GM19395 (cell line): ENCODE data around the gene PIP5KL1.

ENCODE experiments used
- ATAC-seq: cut with Tn5 transposase; IDR thresholded peaks from one replicate; pipeline ENCODE4 v1.9.1; 2021; ENCODE audit warnings: mild to moderate bottlenecking, moderate library complexity; ENCODE audit not compliant: unreplicated experiment

Gene PIP5KL1

DNA sequence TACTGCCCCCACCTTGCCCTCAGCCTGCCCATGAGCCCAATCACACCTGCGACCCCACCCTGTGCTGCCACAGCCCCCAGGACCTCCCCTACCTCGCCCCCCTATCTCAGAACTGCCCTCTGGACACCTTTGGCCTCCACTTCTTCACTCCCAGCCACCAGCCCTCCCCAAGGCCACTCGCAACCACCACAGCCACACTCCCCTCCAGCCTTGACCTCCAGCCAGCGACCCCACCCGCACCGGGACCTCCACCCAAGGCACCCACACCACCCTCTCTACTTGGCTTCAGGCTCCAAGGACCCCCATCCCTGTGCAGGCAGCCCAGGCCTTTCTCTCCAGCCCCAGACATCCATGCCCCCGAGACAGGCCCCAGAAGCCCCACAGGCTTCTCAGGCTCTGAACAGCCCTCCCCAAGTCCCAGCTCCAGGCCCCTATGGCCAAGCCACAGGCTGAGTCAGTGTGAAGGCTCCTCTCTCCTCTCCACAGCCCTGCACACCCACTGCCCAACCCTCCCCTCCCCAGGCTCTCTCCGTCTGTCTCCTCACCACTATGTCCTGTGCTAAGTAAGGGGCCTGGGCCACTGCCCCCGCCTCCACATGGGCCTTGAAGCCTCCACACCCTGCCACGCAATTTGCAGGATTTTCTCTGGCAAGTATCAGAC, 55.1 kb downstream of the PIP5KL1 start:
- no peak for ATAC-seq

DNA sequence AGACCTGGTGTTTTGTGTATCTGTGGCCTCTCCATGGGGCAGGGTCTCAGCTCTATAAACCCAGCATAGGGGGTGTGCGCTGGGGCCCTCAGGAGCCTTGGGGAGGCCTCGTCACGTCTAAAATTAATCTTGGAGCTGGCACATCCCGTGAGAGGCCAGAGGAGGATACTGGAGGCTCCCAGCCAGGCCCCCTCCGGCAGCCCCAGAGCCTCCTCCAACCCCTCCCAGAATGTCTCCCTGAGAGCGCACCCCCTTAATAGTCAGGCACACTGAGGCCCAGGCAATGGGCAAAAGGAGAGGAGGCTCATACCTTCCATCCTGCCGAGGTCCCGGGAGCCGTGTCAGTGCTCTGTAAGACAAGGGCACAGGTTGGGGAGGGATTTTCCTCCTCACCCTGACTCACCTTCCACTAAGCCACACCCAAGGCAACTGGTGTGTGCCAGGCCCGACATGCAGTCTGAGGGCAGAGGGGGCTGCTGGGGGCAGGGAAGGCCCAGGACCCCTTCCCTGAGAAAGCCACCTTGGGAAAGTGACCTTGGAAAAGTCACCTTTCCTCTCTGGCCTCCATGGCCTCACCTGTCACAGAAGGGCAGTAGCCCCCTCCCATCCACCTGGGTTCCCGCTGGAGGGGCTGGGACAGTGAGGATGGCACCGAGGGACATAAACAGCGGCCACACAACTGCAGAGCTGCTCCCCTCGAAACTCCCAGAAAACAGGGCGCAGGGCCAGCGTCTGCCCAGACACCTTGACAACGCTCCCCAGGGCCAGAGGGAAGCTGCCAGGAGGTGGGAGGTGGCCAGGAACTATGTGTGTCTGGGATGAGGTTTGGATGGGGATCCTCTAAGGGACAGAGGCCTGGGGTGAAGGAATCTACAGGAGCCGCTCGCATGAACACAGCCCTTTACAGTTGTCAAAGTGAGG, 56.0 kb downstream of the PIP5KL1 start:
- no peak for ATAC-seq

DNA sequence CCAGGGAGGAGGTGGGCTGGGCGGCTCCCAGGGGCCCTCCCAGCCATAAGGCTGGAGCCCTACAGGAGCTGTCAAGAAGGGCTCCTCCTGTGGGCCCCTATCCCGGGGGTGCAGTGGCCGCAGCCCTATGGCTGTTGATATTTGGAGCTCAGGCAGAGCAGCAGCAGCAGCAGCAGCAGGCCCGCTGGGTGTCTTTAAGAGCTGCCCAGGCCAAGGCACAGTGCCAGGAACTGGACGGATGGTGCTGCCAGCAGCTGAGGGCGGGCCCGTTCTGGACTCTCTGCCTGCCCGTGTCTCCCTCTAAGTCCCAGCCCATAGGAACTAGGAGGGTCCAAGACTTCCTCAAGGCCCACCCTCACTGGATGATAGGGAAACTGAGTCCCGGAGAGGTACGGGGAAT, 56.7 kb downstream of the PIP5KL1 start:
- ATAC-seq, result no peak

DNA sequence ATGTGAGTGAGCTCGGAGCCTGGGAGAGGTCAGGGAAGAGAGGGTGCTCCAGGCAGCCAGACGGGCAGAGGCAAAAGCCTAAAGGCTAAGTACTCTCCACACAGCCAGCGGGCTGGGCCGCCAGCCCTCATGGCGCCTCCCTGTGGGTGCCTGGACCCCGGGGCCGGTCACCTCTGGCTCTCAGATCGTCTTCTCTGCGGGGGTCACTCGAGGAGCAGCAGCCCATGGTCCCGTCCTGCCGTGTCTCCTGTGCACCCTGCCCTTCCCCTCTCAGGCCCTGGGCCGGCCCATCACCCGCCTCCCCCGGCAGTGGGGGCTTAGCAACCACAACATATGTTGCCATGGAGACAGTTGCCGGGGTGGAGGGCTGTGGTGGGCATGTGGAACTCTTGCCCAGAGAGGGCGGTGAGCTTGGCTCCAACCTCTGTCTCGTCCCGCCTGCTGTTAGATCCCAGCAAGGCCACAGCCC, 57.3 kb downstream of the PIP5KL1 start:
- no peak for ATAC-seq

DNA sequence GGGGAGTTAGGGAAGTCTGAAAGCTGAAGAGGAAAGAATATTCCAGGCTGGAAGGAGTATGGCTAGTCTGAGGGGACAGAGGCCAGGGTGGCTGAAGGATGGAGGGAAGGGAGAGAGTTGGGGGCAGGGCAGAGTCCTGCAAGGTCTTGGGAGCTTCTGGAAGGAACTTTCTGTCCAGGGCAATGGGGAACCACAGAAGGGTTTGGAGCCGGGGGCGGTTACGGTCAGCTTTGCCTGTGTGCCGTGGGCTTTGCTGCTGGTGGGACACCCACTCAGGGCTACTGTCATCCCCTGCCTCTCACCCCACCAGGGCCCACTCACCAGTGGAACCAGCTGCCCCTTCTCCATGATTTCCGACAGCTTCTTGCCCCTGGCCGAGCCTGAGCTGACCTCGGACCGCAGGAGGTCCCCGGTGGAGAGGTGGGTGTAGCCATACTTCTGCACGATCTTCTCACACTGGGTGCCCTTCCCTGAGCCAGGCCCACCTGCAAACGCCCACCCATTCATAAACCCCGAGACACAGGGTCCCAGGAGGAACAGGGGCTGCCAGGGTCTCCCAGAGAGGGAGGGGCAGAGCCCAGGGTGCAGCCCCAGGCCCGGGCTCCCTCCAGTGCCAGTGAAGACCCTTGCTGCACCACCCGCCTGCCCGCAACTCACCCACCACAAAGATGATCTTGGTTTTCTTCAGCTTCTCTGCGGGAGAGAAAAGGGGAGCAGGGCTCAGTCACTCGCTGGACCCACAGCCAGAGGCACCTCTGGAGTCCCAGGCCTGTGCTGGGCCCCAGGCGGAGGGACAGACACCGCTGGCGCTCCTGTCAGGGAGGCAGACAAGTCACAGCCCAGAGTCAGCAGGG, 58.0 kb downstream of the PIP5KL1 start:
- no peak for ATAC-seq

DNA sequence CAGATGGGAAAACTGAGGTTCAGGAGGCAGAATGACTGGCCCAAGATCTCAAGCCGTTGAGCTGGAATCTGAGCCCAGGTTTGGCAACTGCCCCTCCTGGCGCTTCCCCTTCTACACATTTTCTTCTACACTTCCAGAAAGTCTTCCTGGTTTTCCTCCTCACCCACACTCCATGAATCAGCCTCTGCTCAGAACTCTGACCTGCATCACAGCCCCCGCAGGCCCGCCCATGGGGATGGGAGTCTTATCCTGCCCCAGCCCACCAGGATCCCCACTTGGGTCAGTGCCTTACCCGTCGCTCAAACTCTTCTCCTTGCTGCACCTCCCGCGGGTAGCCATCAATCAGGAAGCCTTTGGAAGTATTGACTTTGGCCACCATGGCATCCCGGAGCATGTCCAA, 59.0 kb downstream of the PIP5KL1 start:
- ATAC-seq, result no peak

DNA sequence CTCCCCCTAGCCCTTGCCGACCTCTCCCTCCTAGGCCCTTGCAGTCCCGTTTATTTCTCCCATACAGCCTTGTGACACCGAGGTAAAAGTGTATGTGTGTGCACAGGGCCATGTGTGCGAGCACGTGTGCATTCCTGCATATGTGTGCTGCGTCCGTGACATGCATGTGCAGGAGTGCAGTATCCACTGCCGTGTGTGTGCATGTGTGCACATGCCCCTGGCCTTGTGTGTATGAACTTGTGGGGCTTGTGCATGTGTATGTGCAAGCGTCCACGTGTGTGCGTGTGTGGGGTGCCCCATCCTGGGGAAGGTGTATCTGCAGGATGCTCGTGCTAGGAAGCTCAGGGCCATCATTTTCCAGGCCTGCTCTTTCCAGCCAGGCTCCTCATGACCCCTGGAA, 59.7 kb downstream of the PIP5KL1 start:
- ATAC-seq, result no peak
